Activated CD8-positive, alpha-beta T cell treated with anti-CD3 and anti-CD28 coated beads, Interleukin-2, amount 10 ng/mL, durations not matched to agents 7 days and 5 days (primary cell): ENCODE data around the gene ZNF668. TPM values are rescaled to one million over a fixed set of nuclear protein-coding genes. Genes with fewer than 3 reads are reported as not detected.

Source experiments
- ATAC-seq: fragments of 150-1000 bp; cut with Tn5 transposase; one replicate; pipeline ENCODE4 v1.10.0; 2021; ENCODE audit warnings: moderate library complexity
- CTCF ChIA-PET: fragments of 350-600 bp; sonication (Branson Sonifier 250); formaldehyde crosslinking; loops from one replicate; lab custom pipeline; 2021; ENCODE audit warnings: antibody characterized with exemption; lab: Charles Lee
- POLR2A ChIA-PET: fragments of 350-600 bp; sonication (Branson Sonifier 250); formaldehyde crosslinking; loops from one replicate; lab custom pipeline; 2021; ENCODE audit warnings: antibody characterized with exemption; lab: Charles Lee
- DNase-seq: peaks from one replicate; pipeline ENCODE4 v3.0.0-alpha.2; 2020
- H3K27ac Mint-ChIP-seq: one replicate; pipeline ENCODE4 v1.8.0; 2021; ENCODE audit warnings: mild to moderate bottlenecking, mixed read lengths
- H3K27me3 Mint-ChIP-seq: one replicate; pipeline ENCODE4 v1.8.0; 2021; ENCODE audit warnings: low read depth, mixed read lengths
- H3K36me3 Mint-ChIP-seq: one replicate; pipeline ENCODE4 v1.8.0; 2021; ENCODE audit warnings: low read depth, mixed read lengths
- H3K4me1 Mint-ChIP-seq: one replicate; pipeline ENCODE4 v1.8.0; 2021; ENCODE audit warnings: low read depth, mixed read lengths
- H3K4me3 Mint-ChIP-seq: one replicate; pipeline ENCODE4 v1.8.0; 2021; ENCODE audit warnings: mild to moderate bottlenecking, mixed read lengths
- H3K9me3 Mint-ChIP-seq: one replicate; pipeline ENCODE4 v1.8.0; 2022; ENCODE audit warnings: mixed read lengths; ENCODE audit not compliant: insufficient read depth
- total RNA-seq, 2 experiments: library from RNA; stranded (reverse); gene quantifications; one replicate each; pipeline ENCODE4 v1.2.3, GENCODE V29; 2021

Gene ZNF668
- total RNA-seq, 2 experiments from 2014 or later: 20.8 to 22.2 TPM

- Mint-ChIP-seq H3K4me1 (no peaks in the 10 kb centered on the region), H3K36me3 (peaks cover 18% of the 10 kb centered on the region), H3K4me3 (no peak overlapping the region), H3K27me3 (no peaks in the 10 kb centered on the region), H3K27ac (no peak overlapping the region), H3K9me3 (no peaks in the 10 kb centered on the region)
- POLR2A ChIA-PET: no interaction called here
- DNase-seq: no peak
- CTCF ChIA-PET: no interaction called here
- no peak for ATAC-seq
Measured at GRCh38 chr16:31043352-31043751, 30.7 kb downstream of the ZNF668 start.

- no peak overlapping the region for H3K4me3 Mint-ChIP-seq
- CTCF ChIA-PET: interaction anchor here (0.7 kb wide), 1 partner anchor 25 kb away, joined by 3 read pairs; no protein-coding TSS in a partner anchor
- no peaks in the 10 kb centered on the region for H3K4me1 Mint-ChIP-seq
- no peak for ATAC-seq
- H3K27me3 Mint-ChIP-seq: no peaks in the 10 kb centered on the region
- H3K36me3 Mint-ChIP-seq: peaks cover 18% of the 10 kb centered on the region
- no peak overlapping the region for H3K27ac Mint-ChIP-seq
- no peaks in the 10 kb centered on the region for H3K9me3 Mint-ChIP-seq
- POLR2A ChIA-PET: no interaction called here
- no peak for DNase-seq
Measured at GRCh38 chr16:31042866-31043265, 31.2 kb downstream of the ZNF668 start.

GRCh38 chr16:31038993-31039392, 35.0 kb downstream of the ZNF668 start:
- ATAC-seq (no peak), DNase-seq (no peak)
- Mint-ChIP-seq H3K9me3 (no peaks in the 10 kb centered on the region), H3K4me3 (no peak overlapping the region), H3K27ac (no peak overlapping the region), H3K4me1 (peaks cover 11% of the 10 kb centered on the region), H3K27me3 (no peaks in the 10 kb centered on the region), H3K36me3 (peaks cover 36% of the 10 kb centered on the region)
- ChIA-PET POLR2A (no interaction called here), CTCF (no interaction called here)

GRCh38 chr16:31036691-31037090, 37.3 kb downstream of the ZNF668 start:
- CTCF ChIA-PET: no interaction called here
- ATAC-seq (no peak), DNase-seq (no peak)
- Mint-ChIP-seq H3K36me3 (peaks cover 31% of the 10 kb centered on the region), H3K27ac (peak overlapping the region; percentile 17), H3K4me3 (no peak overlapping the region), H3K4me1 (peaks cover 25% of the 10 kb centered on the region), H3K9me3 (no peaks in the 10 kb centered on the region), H3K27me3 (no peaks in the 10 kb centered on the region)
- POLR2A ChIA-PET: no interaction called here

GRCh38 chr16:31033709-31034492, 40.1 kb downstream of the ZNF668 start:
- POLR2A ChIA-PET: interaction anchor here (1.1 to 1.7 kb wide), 3 partner anchors 40 to 84 kb away, joined by 3 to 6 read pairs (median 3); partner anchors contain the start of genes ZNF646 and ZNF668

GRCh38 chr16:31032736-31033708, 41.0 kb downstream of the ZNF668 start, which contains the start of gene STX4:
TSS of gene STX4 (plus strand) at chr16:31033558. CDS start at chr16:31033806, 248 bp downstream.
- ChIA-PET POLR2A (interaction anchor here (1.1 to 1.7 kb wide), 4 partner anchors 13 to 85 kb away, joined by 3 to 6 read pairs (median 3); partner anchors contain the start of genes ZNF646 and ZNF668), CTCF (no interaction called here)
- peaks cover 26% of the 10 kb centered on the region for H3K4me1 Mint-ChIP-seq
- H3K9me3 Mint-ChIP-seq: no peaks in the 10 kb centered on the region
- DNase-seq: peak; percentile 99
- H3K4me3 Mint-ChIP-seq: peak within 1 kb of the TSS; percentile 96
- H3K36me3 Mint-ChIP-seq: peaks cover 20% of the 10 kb centered on the region
- no peaks in the 10 kb centered on the region for H3K27me3 Mint-ChIP-seq
- ATAC-seq: peak; percentile 84
- peak within 1 kb of the TSS; percentile 94 for H3K27ac Mint-ChIP-seq

More at GRCh38 chr16:31033709-31034492, 40.1 kb downstream of the ZNF668 start:
- peaks cover 26% of the 10 kb centered on the region for H3K4me1 Mint-ChIP-seq
- CTCF ChIA-PET: no interaction called here
- H3K36me3 Mint-ChIP-seq: peaks cover 21% of the 10 kb centered on the region
- ATAC-seq (peak; percentile 53), DNase-seq (peak; percentile 93)
- H3K4me3 Mint-ChIP-seq: peak overlapping the region; percentile 96
- peak overlapping the region; percentile 94 for H3K27ac Mint-ChIP-seq
- H3K27me3 Mint-ChIP-seq: no peaks in the 10 kb centered on the region
- H3K9me3 Mint-ChIP-seq: no peaks in the 10 kb centered on the region

- ATAC-seq (no peak), DNase-seq (no peak)
- ChIA-PET POLR2A (no interaction called here), CTCF (interaction anchor here (1.0 kb wide), 1 partner anchor 43 kb away, joined by 3 read pairs; the partner anchor contains the start of genes ZNF646 and ZNF668)
- H3K27ac Mint-ChIP-seq: no peak overlapping the region
- H3K9me3 Mint-ChIP-seq: no peaks in the 10 kb centered on the region
- H3K27me3 Mint-ChIP-seq: no peaks in the 10 kb centered on the region
- H3K4me3 Mint-ChIP-seq: no peak overlapping the region
- peaks cover 16% of the 10 kb centered on the region for H3K36me3 Mint-ChIP-seq
- peaks cover 24% of the 10 kb centered on the region for H3K4me1 Mint-ChIP-seq
Measured at GRCh38 chr16:31031276-31031675, 42.8 kb downstream of the ZNF668 start.

GRCh38 chr16:31029272-31029671, 44.8 kb downstream of the ZNF668 start:
- no peak for DNase-seq
- ChIA-PET CTCF (no interaction called here), POLR2A (no interaction called here)
- H3K27me3 Mint-ChIP-seq: no peaks in the 10 kb centered on the region
- no peak overlapping the region for H3K4me3 Mint-ChIP-seq
- peaks cover 17% of the 10 kb centered on the region for H3K4me1 Mint-ChIP-seq
- H3K9me3 Mint-ChIP-seq: no peaks in the 10 kb centered on the region
- no peak for ATAC-seq
- no peak overlapping the region for H3K27ac Mint-ChIP-seq
- peaks cover 4% of the 10 kb centered on the region for H3K36me3 Mint-ChIP-seq

GRCh38 chr16:31025339-31025738, 48.7 kb downstream of the ZNF668 start:
- no peak for ATAC-seq
- POLR2A ChIA-PET: interaction anchor here (1.2 kb wide), 1 partner anchor 48 kb away, joined by 4 read pairs; the partner anchor contains the start of genes ZNF646 and ZNF668
- no peak overlapping the region for H3K4me3 Mint-ChIP-seq
- H3K9me3 Mint-ChIP-seq: no peaks in the 10 kb centered on the region
- DNase-seq: no peak
- CTCF ChIA-PET: no interaction called here
- peaks cover 13% of the 10 kb centered on the region for H3K4me1 Mint-ChIP-seq
- no peak overlapping the region for H3K27ac Mint-ChIP-seq
- no peaks in the 10 kb centered on the region for H3K36me3 Mint-ChIP-seq
- no peaks in the 10 kb centered on the region for H3K27me3 Mint-ChIP-seq

GRCh38 chr16:31023627-31024226, 50.3 kb downstream of the ZNF668 start:
- no peak for ATAC-seq
- no peak overlapping the region for H3K27ac Mint-ChIP-seq
- no peak for DNase-seq
- H3K9me3 Mint-ChIP-seq: no peaks in the 10 kb centered on the region
- H3K36me3 Mint-ChIP-seq: no peaks in the 10 kb centered on the region
- H3K4me1 Mint-ChIP-seq: peaks cover 13% of the 10 kb centered on the region
- POLR2A ChIA-PET: no interaction called here
- no peaks in the 10 kb centered on the region for H3K27me3 Mint-ChIP-seq
- CTCF ChIA-PET: interaction anchor here (1.0 to 1.7 kb wide), 2 partner anchors 38 to 70 kb away, joined by 4 read pairs; no protein-coding TSS in a partner anchor
- H3K4me3 Mint-ChIP-seq: no peak overlapping the region

- H3K4me1 Mint-ChIP-seq: peaks cover 13% of the 10 kb centered on the region
- H3K27ac Mint-ChIP-seq: no peak overlapping the region
- ChIA-PET CTCF (interaction anchor here (1.0 to 1.7 kb wide), 2 partner anchors 37 to 69 kb away, joined by 4 read pairs; no protein-coding TSS in a partner anchor), POLR2A (no interaction called here)
- no peak for DNase-seq
- no peak for ATAC-seq
- H3K4me3 Mint-ChIP-seq: no peak overlapping the region
- H3K36me3 Mint-ChIP-seq: no peaks in the 10 kb centered on the region
- H3K9me3 Mint-ChIP-seq: no peaks in the 10 kb centered on the region
- no peaks in the 10 kb centered on the region for H3K27me3 Mint-ChIP-seq
Measured at GRCh38 chr16:31023252-31023602, 50.8 kb downstream of the ZNF668 start.
